Lower lobe of right lung (tissue), 2 donors: ENCODE results near the gene NPFF. TPM values are rescaled to one million over a fixed set of nuclear protein-coding genes. Genes with fewer than 3 reads are reported as not detected.

ENCODE experiments used
- ATAC-seq, 2 donors: fragments of 200-7000 bp; cut with Tn5 transposase; one replicate each; pipeline ENCODE4 v1.9.1; 2020 to 2022; ENCODE audit warnings: mild to moderate bottlenecking in 2 of 2, moderate library complexity in 2 of 2
- DNase-seq: peaks from one replicate; pipeline ENCODE4 v3.0.0-alpha.2; 2020
- H3K27ac ChIP-seq: fragments of 200-600 bp; one replicate; pipeline ENCODE4 v1.8.0; 2022
- H3K27me3 ChIP-seq: fragments of 200-600 bp; one replicate; pipeline ENCODE4 v1.8.0; 2022; ENCODE audit warnings: low read depth
- H3K36me3 ChIP-seq: fragments of 200-600 bp; one replicate; pipeline ENCODE4 v1.8.0; 2022; ENCODE audit warnings: mild to moderate bottlenecking
- H3K4me1 ChIP-seq: fragments of 200-600 bp; one replicate; pipeline ENCODE4 v1.8.0; 2022
- H3K4me3 ChIP-seq: fragments of 200-600 bp; one replicate; pipeline ENCODE4 v1.8.0; 2022; ENCODE audit warnings: mild to moderate bottlenecking
- H3K9me3 ChIP-seq: fragments of 200-600 bp; one replicate; pipeline ENCODE4 v1.8.0; 2022
- CTCF ChIP-seq: fragments of 200-600 bp; IDR thresholded peaks from one replicate; pipeline ENCODE4 v1.8.0; 2022; ENCODE audit warnings: antibody characterized with exemption, mild to moderate bottlenecking
- intact Hi-C: fragments of 100-400 bp; cut with DNase I; formaldehyde crosslinking; loops from one replicate; pipeline ENCODE4 v1.11.0; 2022
- total RNA-seq: library from RNA; stranded (reverse); fragmentation: NEBNext Ultra II Directional; extraction: Animal tissue kit (Norgen Biotek cat#: 25700); gene quantifications from one replicate; pipeline ENCODE4 v1.2.1, GENCODE V29; 2021
- donor health status: DM: no; HTN: yes; CAD: no; lungs with severe emphysema.

NPFF gene
- total RNA-seq, 1 donor from 2014 or later, result not detected

GRCh38 chr12:53532524-53533445 lies 25.5 kb upstream of the NPFF start:
- no peak for TF ChIP-seq CTCF
- no peak overlapping the region for H3K27ac ChIP-seq
- intact Hi-C loops, result no loop called here

GRCh38 chr12:53532021-53532420 lies 24.7 kb upstream of the NPFF start:
- no peaks in the 10 kb centered on the region for H3K4me1 ChIP-seq
- no peak overlapping the region for H3K4me3 ChIP-seq
- no peak for TF ChIP-seq CTCF
- no peak for DNase-seq
- H3K9me3 ChIP-seq, result no peaks in the 10 kb centered on the region
- no peak overlapping the region for H3K27ac ChIP-seq
- ATAC-seq, result no peak
- intact Hi-C loops, result no loop called here
- no peaks in the 10 kb centered on the region for H3K27me3 ChIP-seq
- H3K36me3 ChIP-seq, result peaks cover 100% of the 10 kb centered on the region

More at GRCh38 chr12:53532524-53533445, 25.5 kb upstream of the NPFF start:
- peaks cover 6% of the 10 kb centered on the region for H3K4me1 ChIP-seq
- no peak for DNase-seq
- H3K9me3 ChIP-seq, result no peaks in the 10 kb centered on the region
- H3K27me3 ChIP-seq, result no peaks in the 10 kb centered on the region
- peaks cover 100% of the 10 kb centered on the region for H3K36me3 ChIP-seq
- no peak for ATAC-seq
- no peak overlapping the region for H3K4me3 ChIP-seq

GRCh38 chr12:53530920-53531319 lies 23.6 kb upstream of the NPFF start:
- no peaks in the 10 kb centered on the region for H3K9me3 ChIP-seq
- H3K27ac ChIP-seq, result no peak overlapping the region
- no peak for DNase-seq
- intact Hi-C loops, result no loop called here
- no peaks in the 10 kb centered on the region for H3K27me3 ChIP-seq
- no peak for TF ChIP-seq CTCF
- H3K4me3 ChIP-seq, result no peak overlapping the region
- H3K4me1 ChIP-seq, result no peaks in the 10 kb centered on the region
- ATAC-seq, result no peak
- peaks cover 100% of the 10 kb centered on the region for H3K36me3 ChIP-seq

- ATAC-seq (no peak), DNase-seq (no peak)
- Histone ChIP-seq H3K27me3 (no peaks in the 10 kb centered on the region), H3K27ac (no peak overlapping the region), H3K9me3 (no peaks in the 10 kb centered on the region), H3K4me3 (no peak overlapping the region), H3K4me1 (no peaks in the 10 kb centered on the region), H3K36me3 (peaks cover 100% of the 10 kb centered on the region)
- intact Hi-C loops, result no loop called here
- no peak for TF ChIP-seq CTCF
Measured at GRCh38 chr12:53530061-53530460, 22.8 kb upstream of the NPFF start.

- no peaks in the 10 kb centered on the region for H3K27me3 ChIP-seq
- intact Hi-C loops, result no loop called here
- DNase-seq, result no peak
- TF ChIP-seq CTCF, result no peak
- H3K27ac ChIP-seq, result no peak overlapping the region
- no peak for ATAC-seq
- no peak overlapping the region for H3K4me3 ChIP-seq
- no peaks in the 10 kb centered on the region for H3K9me3 ChIP-seq
- no peaks in the 10 kb centered on the region for H3K4me1 ChIP-seq
- peaks cover 100% of the 10 kb centered on the region for H3K36me3 ChIP-seq
Measured at GRCh38 chr12:53524476-53524875, 17.2 kb upstream of the NPFF start.
